Thyroid gland (tissue), 4 donors: ENCODE data around the gene DOCK2. TPM values are rescaled to one million over a fixed set of nuclear protein-coding genes. Genes with fewer than 3 reads are reported as not detected.
A peak's percentile ranks its signal among the peaks of the same experiment; 100 is the strongest.

Experiments
- DNase-seq, 2 donors: peaks; one replicate each; pipeline ENCODE4 v3.0.0-alpha.2; 2019
- H3K27ac ChIP-seq, 3 donors: fragments of 200-600 bp; sonication (generic); 1 replicate in 2 of 3; 2 replicates in 1 of 3; pipeline ENCODE4 v1.5.1; 2016 to 2019; ENCODE audit warnings: mild to moderate bottlenecking in 1 of 3, moderate library complexity in 1 of 3
- H3K27me3 ChIP-seq: fragments of 200-600 bp; sonication (generic); one replicate; pipeline ENCODE4 v1.5.1; 2019
- H3K36me3 ChIP-seq, 2 donors: fragments of 200-600 bp; sonication (generic); one replicate each; pipeline ENCODE4 v1.5.1; 2016 to 2019
- H3K4me1 ChIP-seq, 2 donors: fragments of 200-600 bp; sonication (generic); one replicate each; pipeline ENCODE4 v1.5.1; 2017 to 2019
- H3K4me3 ChIP-seq, 3 donors: fragments of 200-600 bp; sonication (generic); replicated peaks in 1 of 3; 1 replicate in 2 of 3; 2 replicates in 1 of 3; pipeline ENCODE4 v1.5.1; 2016; ENCODE audit warnings: mild to moderate bottlenecking in 1 of 3
- H3K9me3 ChIP-seq: fragments of 200-600 bp; sonication (generic); one replicate; pipeline ENCODE4 v1.5.1; 2017
- CTCF ChIP-seq, 6 experiments: fragments of 200-600 bp in 3 of 6; fragments of 450-650 bp in 3 of 6; sonication (generic) in 3 of 6; IDR thresholded peaks; one replicate each; pipeline ENCODE4 v1.5.1; 2016 to 2019; ENCODE audit warnings: antibody characterized with exemption in 6 of 6, mild to moderate bottlenecking in 2 of 6, inconsistent platforms in 1 of 6, moderate library complexity in 1 of 6
- POLR2A ChIP-seq, 2 donors: fragments of 450-650 bp; IDR thresholded peaks; one replicate each; pipeline ENCODE4 v1.6.1; 2017; ENCODE audit warnings: antibody characterized with exemption in 2 of 2, mild to moderate bottlenecking in 2 of 2, moderate library complexity in 1 of 2
- WGBS, 2 donors: methylation state at CpG; one replicate each; pipeline ENCODE4 v1.1.5; 2017; 5-methylcytosine and 5-hydroxymethylcytosine counted together
- intact Hi-C: fragments of 100-400 bp; cut with DNase I; formaldehyde crosslinking; loops from one replicate; pipeline ENCODE4 v1.15.1; 2023
- total RNA-seq, 4 donors: library from RNA; depleted of rRNA; stranded (reverse); fragments of >200 nt; gene quantifications; one replicate each; pipeline ENCODE4 v1.2.3, GENCODE V29; 2016

Gene DOCK2
- total RNA-seq, 4 donors from 2014 or later, result 4.3 to 14.1 (median 8.6) TPM

GRCh38 chr5:169814522-169814921, 177.4 kb downstream of the DOCK2 start:
- Histone ChIP-seq H3K9me3 (no peaks in the 10 kb centered on the region), H3K27me3 (no peaks in the 10 kb centered on the region), H3K4me3 (no peak overlapping the region), H3K27ac (no peak overlapping the region), H3K4me1 (no peaks in the 10 kb centered on the region), H3K36me3 (no peaks in the 10 kb centered on the region)
- TF ChIP-seq POLR2A (IDR thresholded peaks at IDR 0.05) (no peak), CTCF (IDR thresholded peaks at IDR 0.05) (no peak)
- intact Hi-C loops, result no loop called here
- WGBS, 2 donors, result 82 to 87% methylated on average over 1 of the region's 1 CpG
- DNase-seq, result no peak

GRCh38 chr5:169817031-169817430, 180.0 kb downstream of the DOCK2 start:
- 92% methylated on average over 2 of the region's 2 CpGs for WGBS, 2 donors
- Histone ChIP-seq H3K27ac (no peak overlapping the region), H3K4me3 (no peak overlapping the region), H3K9me3 (no peaks in the 10 kb centered on the region), H3K27me3 (no peaks in the 10 kb centered on the region), H3K36me3 (no peaks in the 10 kb centered on the region), H3K4me1 (no peaks in the 10 kb centered on the region)
- DNase-seq, result no peak
- intact Hi-C loops, result no loop called here
- TF ChIP-seq POLR2A (IDR thresholded peaks at IDR 0.05), result no peak
- no peak for TF ChIP-seq CTCF (IDR thresholded peaks at IDR 0.05)

- Histone ChIP-seq H3K4me1 (no peaks in the 10 kb centered on the region), H3K36me3 (no peaks in the 10 kb centered on the region), H3K27ac (no peak overlapping the region), H3K27me3 (no peaks in the 10 kb centered on the region), H3K9me3 (no peaks in the 10 kb centered on the region), H3K4me3 (no peak overlapping the region)
- TF ChIP-seq CTCF (IDR thresholded peaks at IDR 0.05) (peak in 2 of 6 experiments; percentile 8 to 24), POLR2A (IDR thresholded peaks at IDR 0.05) (no peak)
- no peak for DNase-seq
- intact Hi-C loops, result no loop called here
- 58 to 68% methylated on average over 5 of the region's 5 CpGs for WGBS, 2 donors
These were observed 189.5 kb downstream of the DOCK2 start for GRCh38 chr5:169826618-169827017.

GRCh38 chr5:169827769-169828168, 190.7 kb downstream of the DOCK2 start:
- no peak for TF ChIP-seq POLR2A (IDR thresholded peaks at IDR 0.05)
- TF ChIP-seq CTCF (IDR thresholded peaks at IDR 0.05), result no peak
- H3K4me1 ChIP-seq, result no peaks in the 10 kb centered on the region
- H3K27me3 ChIP-seq, result no peaks in the 10 kb centered on the region
- intact Hi-C loops, result no loop called here
- DNase-seq, result no peak
- H3K36me3 ChIP-seq, result no peaks in the 10 kb centered on the region
- WGBS, 2 donors, result 75 to 83% methylated on average over 3 of the region's 3 CpGs
- no peak overlapping the region for H3K27ac ChIP-seq
- no peak overlapping the region for H3K4me3 ChIP-seq
- no peaks in the 10 kb centered on the region for H3K9me3 ChIP-seq

GRCh38 chr5:169828385-169828784, 191.3 kb downstream of the DOCK2 start:
- TF ChIP-seq POLR2A (IDR thresholded peaks at IDR 0.05) (no peak), CTCF (IDR thresholded peaks at IDR 0.05) (no peak)
- H3K27ac ChIP-seq, result no peak overlapping the region
- no peaks in the 10 kb centered on the region for H3K27me3 ChIP-seq
- DNase-seq, result no peak
- intact Hi-C loops, result no loop called here
- H3K4me3 ChIP-seq, result no peak overlapping the region
- WGBS, 2 donors, result 74 to 90% methylated on average over 4 of the region's 4 CpGs
- no peaks in the 10 kb centered on the region for H3K36me3 ChIP-seq
- H3K9me3 ChIP-seq, result no peaks in the 10 kb centered on the region
- no peaks in the 10 kb centered on the region for H3K4me1 ChIP-seq
